Stimulated activated CD4-positive, alpha-beta T cell treated with anti-CD3 and anti-CD28 coated beads, TNF-alpha, amount 100 ng/mL, for 48 hours (primary cell): ENCODE data around the gene CSNK1D.
"Not testable (repeated sequence)": the region's sequence is repeated elsewhere in the genome, so short reads cannot be mapped to it uniquely, and the experiment has no call there.

Experiments
- DNase-seq, 3 donors: peaks; one replicate each; pipeline ENCODE4 v3.0.0-alpha.2; 2020; ENCODE audit warnings: low read depth in 3 of 3

Gene CSNK1D

GRCh38 chr17:82193050-82193449, 80.5 kb downstream of the CSNK1D start:
- not testable (repeated sequence) for DNase-seq
